GM06990 (cell line): Measurements from ENCODE around the gene SMOC2.

Experiments
- DNase-seq: peaks from one replicate; pipeline ENCODE4 v3.0.0-alpha.2; 2011; ENCODE audit not compliant: insufficient read length; ENCODE audit errors: extremely low read depth
- H3K27me3 ChIP-seq: replicated peaks from 2 replicates; pipeline ENCODE4 v1.6.0; 2011; ENCODE audit warnings: low read length; ENCODE audit not compliant: control insufficient read depth, insufficient read depth
- H3K36me3 ChIP-seq: 2 replicates; pipeline ENCODE4 v1.5.1; 2011; ENCODE audit warnings: low read length; ENCODE audit not compliant: control insufficient read depth, insufficient read depth
- H3K4me3 ChIP-seq: replicated peaks from 2 replicates; pipeline ENCODE4 v1.5.1; 2011; ENCODE audit warnings: low read depth, mild to moderate bottlenecking, control low read depth, low read length
- TF ChIP-seq, protein P1 (sequence below): IDR thresholded peaks from 2 replicates; pipeline ENCODE4 v1.5.1; 2011; ENCODE audit warnings: low read length, control low read depth, mild to moderate bottlenecking, inconsistent platforms; ENCODE audit not compliant: insufficient read depth, poor library complexity, severe bottlenecking

Gene SMOC2

DNA sequence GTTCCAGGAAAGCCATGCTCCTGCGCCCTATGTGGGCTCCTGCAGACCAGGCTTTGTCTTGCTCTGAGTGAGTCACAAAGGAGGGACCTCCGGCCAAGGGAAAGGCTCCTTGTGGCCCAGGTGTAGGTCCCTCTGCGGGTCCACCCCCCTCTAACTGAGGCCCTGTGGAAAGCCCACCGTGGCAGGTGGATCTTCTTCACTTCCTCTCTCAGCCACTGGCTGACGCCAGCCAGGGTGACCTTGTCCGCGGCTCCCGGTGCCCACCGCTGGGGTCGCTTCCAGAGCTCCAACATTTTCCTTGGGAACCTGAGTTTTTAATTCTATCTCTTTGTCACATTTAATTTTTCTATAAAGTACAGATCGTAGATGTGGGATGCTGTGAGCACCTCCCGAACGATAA is 54.1 kb downstream of the SMOC2 start:
- H3K36me3 ChIP-seq = no peaks in the 10 kb centered on the region
- H3K4me3 ChIP-seq = no peak overlapping the region
- TF ChIP-seq, protein P1, sequence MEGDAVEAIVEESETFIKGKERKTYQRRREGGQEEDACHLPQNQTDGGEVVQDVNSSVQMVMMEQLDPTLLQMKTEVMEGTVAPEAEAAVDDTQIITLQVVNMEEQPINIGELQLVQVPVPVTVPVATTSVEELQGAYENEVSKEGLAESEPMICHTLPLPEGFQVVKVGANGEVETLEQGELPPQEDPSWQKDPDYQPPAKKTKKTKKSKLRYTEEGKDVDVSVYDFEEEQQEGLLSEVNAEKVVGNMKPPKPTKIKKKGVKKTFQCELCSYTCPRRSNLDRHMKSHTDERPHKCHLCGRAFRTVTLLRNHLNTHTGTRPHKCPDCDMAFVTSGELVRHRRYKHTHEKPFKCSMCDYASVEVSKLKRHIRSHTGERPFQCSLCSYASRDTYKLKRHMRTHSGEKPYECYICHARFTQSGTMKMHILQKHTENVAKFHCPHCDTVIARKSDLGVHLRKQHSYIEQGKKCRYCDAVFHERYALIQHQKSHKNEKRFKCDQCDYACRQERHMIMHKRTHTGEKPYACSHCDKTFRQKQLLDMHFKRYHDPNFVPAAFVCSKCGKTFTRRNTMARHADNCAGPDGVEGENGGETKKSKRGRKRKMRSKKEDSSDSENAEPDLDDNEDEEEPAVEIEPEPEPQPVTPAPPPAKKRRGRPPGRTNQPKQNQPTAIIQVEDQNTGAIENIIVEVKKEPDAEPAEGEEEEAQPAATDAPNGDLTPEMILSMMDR = no peak
- no peaks in the 10 kb centered on the region for H3K27me3 ChIP-seq
- no peak for DNase-seq

GRCh38 chr6:168495636-168496035 is 54.7 kb downstream of the SMOC2 start:
- Histone ChIP-seq H3K27me3 (no peaks in the 10 kb centered on the region), H3K36me3 (no peaks in the 10 kb centered on the region), H3K4me3 (no peak overlapping the region)
- no peak for DNase-seq
- TF ChIP-seq, protein P1 = no peak

- Histone ChIP-seq H3K36me3 (no peaks in the 10 kb centered on the region), H3K4me3 (no peak overlapping the region), H3K27me3 (no peaks in the 10 kb centered on the region)
- no peak for DNase-seq
- TF ChIP-seq, protein P1 = no peak
These were observed 55.4 kb downstream of the SMOC2 start for GRCh38 chr6:168496139-168496996.

DNA sequence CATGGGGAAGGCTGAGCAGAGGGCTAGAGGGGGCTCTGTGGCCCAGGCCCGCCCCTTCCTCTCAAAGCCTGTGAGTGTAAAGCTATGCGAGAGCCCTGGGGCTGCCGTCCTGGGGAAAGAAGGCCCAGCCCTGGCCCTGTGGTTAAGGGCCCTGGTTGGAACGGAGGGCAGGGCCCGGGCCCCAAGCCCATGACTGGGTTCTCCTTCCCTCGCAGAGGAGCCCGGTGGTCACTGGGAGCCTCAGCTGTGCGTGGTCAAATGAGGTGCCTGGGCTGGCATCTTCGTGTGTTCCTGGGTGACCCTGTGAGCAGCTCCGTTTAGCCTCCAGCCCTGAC is 56.0 kb downstream of the SMOC2 start:
- no peaks in the 10 kb centered on the region for H3K27me3 ChIP-seq

DNA sequence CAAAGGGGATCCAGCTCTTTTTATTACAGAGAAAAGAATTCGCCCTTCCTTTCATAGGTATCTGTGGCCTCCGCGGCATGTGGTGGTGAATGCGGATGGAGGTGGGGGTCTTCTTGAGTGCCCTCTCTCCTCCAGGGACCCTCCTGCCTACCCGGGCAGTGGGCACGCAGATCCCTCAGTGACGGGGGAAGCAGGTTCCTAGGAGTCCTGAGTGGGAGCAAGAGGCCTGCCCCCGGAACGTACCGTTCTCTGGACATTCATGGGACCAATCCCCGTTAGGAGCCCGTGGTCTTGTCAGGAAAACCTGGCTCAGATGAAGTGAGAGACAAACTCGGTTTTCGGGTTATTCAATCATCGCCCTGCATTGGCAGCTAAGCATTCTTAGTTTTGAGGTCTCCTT is 56.4 kb downstream of the SMOC2 start:
- Histone ChIP-seq H3K27me3 (no peaks in the 10 kb centered on the region), H3K4me3 (no peak overlapping the region), H3K36me3 (no peaks in the 10 kb centered on the region)
- no peak for DNase-seq
- TF ChIP-seq, protein P1 = no peak

More for the DNA sequence above, 56.0 kb downstream of the SMOC2 start:
- Histone ChIP-seq H3K4me3 (no peak overlapping the region), H3K36me3 (no peaks in the 10 kb centered on the region)
- TF ChIP-seq, protein P1 = no peak
- DNase-seq = no peak
